A549 treated with CpdA at 1 μM for 4 hours (cell line): ENCODE measurements around the gene RSPH4A. TPM values are rescaled to one million over a fixed set of nuclear protein-coding genes. Genes with fewer than 3 reads are reported as not detected.

Source experiments
- total RNA-seq: library from RNA; stranded (reverse); fragments of 200-300 nt; extraction: Qiagen RNA extraction; gene quantifications from 5 replicates; pipeline ENCODE4 v1.2.3, GENCODE V29; 2022; ENCODE audit warnings: low read depth

RSPH4A gene
- 0.09 to 0.29 TPM (median 0.23 TPM) in 5 replicates for total RNA-seq

DNA sequence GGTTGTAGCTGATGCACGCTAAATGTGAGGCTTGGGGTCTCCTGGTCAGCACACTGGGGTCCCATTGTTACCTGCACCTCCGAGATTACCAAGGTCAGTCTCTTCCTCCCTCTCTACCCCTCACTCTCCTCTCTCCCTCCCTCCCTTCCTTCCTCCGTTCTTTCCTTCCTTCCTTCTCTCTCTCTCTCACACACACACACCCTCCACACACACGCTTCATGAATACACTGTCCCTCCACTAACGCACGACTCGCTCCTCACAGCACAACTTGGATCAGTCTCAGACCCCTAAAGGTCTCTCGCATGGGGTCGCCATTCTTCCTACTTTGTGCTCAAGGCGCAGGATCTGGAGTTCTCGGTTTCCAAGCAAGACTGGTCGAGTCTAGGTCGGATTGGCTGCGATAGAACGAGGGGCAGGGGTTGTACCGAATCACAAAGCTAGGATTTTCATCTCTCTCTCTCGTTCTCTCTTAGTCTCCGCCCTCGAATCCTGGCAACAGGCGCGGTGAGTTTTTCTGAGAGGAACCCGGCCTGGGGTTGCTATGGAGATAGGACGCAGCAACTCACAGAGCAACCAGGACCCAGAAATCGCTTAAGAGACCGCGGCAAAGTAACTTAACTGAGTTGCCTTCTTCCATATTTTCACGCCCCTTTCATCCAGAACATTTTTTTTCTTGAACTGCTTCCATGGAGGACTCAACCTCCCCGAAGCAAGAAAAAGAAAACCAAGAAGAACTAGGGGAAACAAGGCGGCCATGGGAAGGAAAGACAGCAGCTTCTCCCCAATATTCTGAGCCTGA, at the start of gene RSPH4A:
TSS of gene RSPH4A (plus strand) at position 543 of the 800 bp plus-strand sequence. CDS start at position 688, 145 bp downstream.

DNA sequence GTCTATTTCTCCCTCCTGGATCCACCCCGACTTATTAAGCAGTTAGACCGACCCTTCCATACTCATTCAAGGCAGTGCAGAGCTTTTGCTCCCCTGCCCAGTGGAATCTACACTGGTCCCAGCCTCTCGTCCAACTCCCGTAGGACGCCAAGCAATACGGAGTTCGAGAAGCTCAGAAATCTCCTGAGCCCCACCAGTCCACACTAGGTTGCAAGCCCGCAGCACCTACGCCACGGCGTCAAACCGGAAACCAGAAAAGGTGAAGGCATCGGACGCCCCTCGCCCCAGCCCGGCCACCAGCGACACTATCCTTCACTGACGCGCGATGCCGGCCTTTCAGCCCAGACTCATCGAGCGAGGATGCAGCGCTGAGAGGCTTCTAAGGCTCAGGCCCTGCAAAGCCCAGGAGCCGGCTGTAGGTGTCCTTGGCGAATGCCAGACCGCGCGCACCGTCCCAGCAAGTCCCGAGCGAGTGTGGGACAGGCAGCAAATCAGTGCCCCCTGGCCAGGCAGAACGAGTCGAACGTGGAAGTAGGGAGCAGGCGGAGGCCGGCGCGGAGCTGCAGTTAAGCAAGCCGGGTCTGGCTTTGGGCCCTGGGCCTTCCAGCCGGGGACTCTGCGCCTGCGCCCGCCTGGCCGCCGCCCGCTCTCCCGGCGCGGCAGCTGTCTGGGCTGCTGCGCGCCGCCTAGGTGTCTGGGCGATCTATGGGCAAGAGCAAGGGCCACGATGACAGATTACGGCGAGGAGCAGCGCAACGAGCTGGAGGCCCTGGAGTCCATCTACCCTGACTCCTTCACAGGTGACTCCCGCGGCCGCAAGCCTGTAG, 45.2 kb upstream of the RSPH4A start, which contains the start of gene RWDD1:
TSS of gene RWDD1 (plus strand) at position 649 of the 827 bp plus-strand sequence. CDS start at position 728, 79 bp downstream.

DNA sequence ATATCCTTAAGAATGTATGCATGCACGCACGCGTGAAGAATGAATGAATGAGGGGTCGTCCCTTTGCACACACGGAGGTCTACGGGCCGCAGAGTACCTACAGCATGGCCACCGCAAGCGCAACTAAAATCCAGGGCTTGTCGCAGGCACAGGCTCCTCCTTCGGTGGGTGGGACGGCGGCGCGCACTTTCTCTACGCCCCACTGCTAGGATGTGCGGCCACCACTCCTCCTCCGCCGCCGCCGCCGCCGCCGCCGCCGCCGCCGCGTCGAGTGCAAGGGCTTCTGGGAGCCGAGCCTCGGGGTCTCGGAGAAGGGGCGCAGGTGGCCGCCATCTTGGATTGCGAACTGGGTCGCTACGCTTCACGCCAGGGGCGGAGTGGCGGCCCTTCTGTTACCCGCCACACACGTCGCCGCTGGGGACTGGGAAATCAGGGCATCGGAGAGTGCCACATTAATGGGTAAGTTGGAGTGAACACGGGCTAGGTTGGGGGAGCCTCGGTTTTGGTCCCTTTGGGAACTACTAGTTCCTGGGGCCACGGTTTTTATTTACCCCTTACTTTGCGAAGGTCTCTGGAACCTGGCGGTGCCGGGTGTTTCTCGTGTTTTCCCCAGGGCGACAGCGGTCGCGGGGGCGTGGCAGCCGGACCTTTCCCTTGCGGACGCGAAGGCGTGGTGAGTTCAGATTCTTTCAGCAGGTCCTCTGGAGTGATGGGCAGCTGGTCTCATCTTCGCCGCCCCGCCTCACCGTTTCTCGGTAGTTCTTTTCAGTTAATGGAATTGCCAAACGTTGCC, 64.8 kb downstream of the RSPH4A start, which contains the start of gene KPNA5:
TSS of gene KPNA5 (plus strand) at position 332 of the 793 bp plus-strand sequence. CDS start at position 456, 124 bp downstream.

Other genes with a start within 250 kb of the RSPH4A start
- 15.5 to 19.1 TPM (median 18.5 TPM) in 5 replicates for gene DSE, start 245.5 kb upstream of the RSPH4A start, total RNA-seq
- not detected in 5 replicates for gene CALHM6, start 155.1 kb upstream of the RSPH4A start, total RNA-seq
- 0.05 to 0.08 TPM (median 0.06 TPM) in 5 replicates for gene CALHM5, start 104.8 kb upstream of the RSPH4A start, total RNA-seq
- not detected in 5 replicates for gene TRAPPC3L, start 70.8 kb upstream of the RSPH4A start, total RNA-seq
- not detected in 5 replicates for gene CALHM4, start 62.7 kb upstream of the RSPH4A start, total RNA-seq
- 25.8 to 39.2 TPM (median 34.3 TPM) in 5 replicates for gene RWDD1, start 45.0 kb upstream of the RSPH4A start, total RNA-seq
- 5.9 to 7.5 TPM (median 6.4 TPM) in 5 replicates for gene ZUP1, start 52.3 kb downstream of the RSPH4A start, total RNA-seq
- 1.1 to 2.9 TPM (median 1.3 TPM) in 5 replicates for gene KPNA5, start 64.7 kb downstream of the RSPH4A start, total RNA-seq
- gene FAM162B, start 149.2 kb downstream of the RSPH4A start, total RNA-seq, result not detected in 5 replicates
- gene GPRC6A, start 212.6 kb downstream of the RSPH4A start, total RNA-seq, result not detected in 5 replicates